ENCODE results near the gene PCDHA12.
"Not testable (repeated sequence)": the region's sequence is repeated elsewhere in the genome, so short reads cannot be mapped to it uniquely, and the experiment has no call there.

The PCDHA12 gene

DNA sequence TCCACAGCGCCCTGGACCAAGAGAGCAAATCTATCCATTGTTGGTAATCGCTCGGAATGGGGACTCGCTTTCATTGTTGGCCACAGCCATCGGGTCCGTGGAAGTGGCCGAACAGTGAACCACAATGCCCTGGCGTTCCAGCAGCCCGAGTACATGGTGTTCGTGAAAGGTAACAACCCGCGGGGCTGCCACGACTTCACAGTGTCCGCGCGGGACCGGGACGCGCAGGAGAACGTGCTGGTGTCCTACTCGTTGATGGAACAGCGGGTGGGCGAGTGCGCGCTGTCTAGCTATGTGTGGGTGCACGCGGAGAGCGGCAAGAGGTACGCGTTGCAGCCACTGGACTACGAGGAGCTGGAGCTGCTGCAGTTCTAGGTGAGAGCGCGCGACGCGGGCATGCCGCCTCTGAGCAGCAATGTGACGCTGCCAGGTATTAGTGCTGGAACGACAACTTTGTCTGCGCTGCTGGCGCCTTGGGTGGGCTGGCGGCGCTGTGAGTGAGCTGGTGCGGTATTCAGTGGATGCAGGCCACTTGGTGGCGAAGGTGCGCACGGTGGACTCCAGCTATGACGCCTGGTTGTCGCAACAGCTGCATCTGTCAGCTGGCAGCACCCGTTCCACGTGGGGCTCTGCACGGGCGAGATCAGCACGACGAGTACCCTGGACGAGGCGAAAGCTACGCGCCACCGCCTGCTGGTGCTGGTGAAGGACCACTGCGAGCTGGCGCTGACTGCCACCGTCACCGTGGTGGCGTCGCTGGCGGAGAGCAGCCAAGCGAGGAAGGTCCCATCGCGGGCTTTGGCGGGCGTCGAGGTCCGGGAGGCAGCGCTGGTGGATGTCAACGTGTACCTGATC, 12.4 kb upstream of the PCDHA12 start:
- DNase-seq (ENCODE audit: low read depth), result no peak

DNA sequence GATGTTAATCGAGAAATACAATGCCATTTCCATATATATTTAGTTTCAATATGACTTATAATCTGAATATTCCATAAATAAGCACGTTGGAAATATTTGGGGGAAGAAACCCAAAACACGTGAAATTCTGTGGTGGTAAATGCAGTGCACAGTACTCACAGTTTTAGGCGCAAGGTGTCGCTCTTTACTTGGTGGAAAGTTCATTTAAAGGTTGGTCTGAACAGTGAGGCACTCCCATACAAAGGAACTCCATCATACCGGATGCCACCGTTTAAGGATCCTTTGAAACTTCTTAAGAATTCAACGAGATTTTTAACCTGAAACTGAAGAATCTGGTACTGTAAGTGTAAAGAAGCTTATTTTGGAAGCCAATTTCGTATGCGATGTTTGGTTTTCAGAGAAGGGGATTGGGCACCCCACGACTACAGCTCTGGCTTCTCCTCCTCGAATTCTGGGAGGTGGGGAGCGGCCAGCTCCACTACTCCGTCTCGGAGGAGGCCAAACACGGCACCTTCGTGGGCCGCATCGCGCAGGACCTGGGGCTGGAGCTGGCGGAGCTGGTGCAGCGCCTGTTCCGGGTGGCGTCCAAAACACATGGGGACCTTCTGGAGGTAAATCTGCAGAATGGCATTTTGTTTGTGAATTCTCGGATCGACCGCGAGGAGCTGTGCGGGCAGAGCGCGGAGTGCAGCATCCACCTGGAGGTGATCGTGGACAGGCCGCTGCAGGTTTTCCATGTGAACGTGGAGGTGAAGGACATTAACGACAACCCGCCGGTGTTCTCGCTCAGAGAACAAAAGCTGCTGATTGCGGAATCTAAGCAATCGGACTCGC, 6.2 kb upstream of the PCDHA12 start, which contains the start of gene PCDHA11:
PCDHA11 (plus strand) TSS at position 237 of the 834 bp plus-strand sequence; CDS start at position 384, 147 bp downstream.
- no peak for DNase-seq (ENCODE audit: low read depth)

DNA sequence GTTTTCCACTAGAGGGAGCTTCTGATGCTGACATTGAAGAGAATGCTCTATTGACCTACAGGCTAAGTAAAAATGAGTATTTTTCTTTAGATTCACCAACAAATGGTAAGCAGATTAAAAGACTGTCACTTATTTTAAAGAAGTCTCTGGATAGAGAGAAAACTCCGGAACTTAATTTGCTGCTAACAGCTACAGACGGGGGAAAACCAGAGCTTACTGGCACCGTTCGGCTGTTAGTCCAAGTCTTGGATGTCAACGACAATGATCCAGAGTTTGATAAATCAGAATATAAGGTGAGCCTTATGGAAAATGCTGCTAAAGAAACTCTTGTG, 5.6 kb upstream of the PCDHA12 start:
- DNase-seq (ENCODE audit: low read depth), result no peak

DNA sequence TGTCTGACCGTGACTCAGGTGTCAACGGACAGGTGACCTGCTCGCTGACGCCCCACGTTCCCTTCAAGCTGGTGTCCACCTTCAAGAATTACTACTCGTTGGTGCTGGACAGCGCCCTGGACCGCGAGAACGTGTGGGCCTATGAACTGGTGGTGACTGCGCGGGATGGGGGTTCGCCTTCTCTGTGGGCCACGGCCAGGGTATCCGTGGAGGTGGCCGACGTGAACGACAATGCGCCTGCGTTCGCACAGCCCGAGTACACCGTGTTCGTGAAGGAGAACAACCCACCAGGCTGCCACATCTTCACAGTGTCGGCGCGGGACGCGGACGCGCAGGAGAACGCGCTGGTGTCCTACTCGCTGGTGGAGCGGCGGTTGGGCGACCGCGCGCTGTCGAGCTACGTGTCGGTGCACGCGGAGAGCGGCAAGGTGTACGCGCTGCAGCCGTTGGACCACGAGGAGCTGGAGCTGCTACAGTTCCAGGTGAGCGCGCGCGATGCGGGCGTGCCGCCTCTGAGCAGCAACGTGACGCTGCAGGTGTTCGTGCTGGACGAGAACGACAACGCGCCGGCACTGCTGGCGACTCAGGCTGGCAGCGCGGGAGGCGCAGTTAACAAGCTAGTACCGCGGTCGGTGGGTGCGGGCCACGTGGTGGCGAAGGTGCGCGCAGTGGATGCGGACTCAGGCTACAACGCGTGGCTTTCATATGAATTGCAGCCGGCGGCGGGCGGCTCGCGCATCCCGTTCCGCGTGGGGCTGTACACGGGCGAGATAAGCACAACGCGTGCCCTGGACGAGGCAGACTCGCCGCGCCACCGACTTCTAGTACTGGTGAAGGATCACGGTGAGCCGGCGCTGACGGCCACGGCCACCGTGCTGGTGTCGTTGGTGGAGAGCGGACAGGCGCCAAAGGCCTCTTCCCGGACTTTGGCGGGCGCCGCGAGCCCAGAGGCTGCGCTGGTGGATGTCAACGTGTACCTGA, 4.6 kb upstream of the PCDHA12 start:
- no peak for DNase-seq (ENCODE audit: low read depth)

DNA sequence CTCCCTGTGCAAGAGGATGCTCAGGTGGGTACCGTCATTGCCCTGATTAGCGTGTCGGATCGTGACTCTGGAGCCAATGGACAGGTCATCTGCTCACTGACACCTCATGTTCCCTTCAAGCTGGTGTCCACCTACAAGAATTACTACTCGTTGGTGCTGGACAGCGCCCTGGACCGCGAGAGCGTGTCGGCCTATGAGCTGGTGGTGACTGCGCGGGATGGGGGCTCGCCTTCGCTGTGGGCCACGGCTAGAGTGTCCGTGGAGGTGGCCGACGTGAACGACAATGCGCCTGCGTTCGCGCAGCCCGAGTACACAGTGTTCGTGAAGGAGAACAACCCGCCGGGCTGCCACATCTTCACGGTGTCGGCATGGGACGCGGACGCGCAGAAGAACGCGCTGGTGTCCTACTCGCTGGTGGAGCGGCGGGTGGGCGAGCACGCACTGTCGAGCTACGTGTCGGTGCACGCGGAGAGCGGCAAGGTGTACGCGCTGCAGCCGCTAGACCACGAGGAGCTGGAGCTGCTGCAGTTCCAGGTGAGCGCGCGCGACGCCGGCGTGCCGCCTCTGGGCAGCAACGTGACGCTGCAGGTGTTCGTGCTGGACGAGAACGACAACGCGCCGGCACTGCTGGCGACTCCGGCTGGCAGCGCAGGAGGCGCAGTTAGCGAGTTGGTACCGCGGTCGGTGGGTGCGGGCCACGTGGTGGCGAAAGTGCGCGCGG, 1.6 kb downstream of the PCDHA12 start:
- DNase-seq (ENCODE audit: low read depth), result not testable (repeated sequence)

DNA sequence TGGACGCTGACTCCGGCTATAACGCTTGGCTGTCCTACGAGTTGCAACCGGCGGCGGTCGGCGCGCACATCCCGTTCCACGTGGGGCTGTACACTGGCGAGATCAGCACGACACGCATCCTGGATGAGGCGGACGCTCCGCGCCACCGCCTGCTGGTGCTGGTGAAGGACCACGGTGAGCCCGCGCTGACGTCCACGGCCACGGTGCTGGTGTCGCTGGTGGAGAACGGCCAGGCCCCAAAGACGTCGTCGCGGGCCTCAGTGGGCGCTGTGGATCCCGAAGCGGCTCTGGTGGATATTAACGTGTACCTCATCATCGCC, 2.1 kb downstream of the PCDHA12 start:
- no peak for DNase-seq (ENCODE audit: low read depth)

DNA sequence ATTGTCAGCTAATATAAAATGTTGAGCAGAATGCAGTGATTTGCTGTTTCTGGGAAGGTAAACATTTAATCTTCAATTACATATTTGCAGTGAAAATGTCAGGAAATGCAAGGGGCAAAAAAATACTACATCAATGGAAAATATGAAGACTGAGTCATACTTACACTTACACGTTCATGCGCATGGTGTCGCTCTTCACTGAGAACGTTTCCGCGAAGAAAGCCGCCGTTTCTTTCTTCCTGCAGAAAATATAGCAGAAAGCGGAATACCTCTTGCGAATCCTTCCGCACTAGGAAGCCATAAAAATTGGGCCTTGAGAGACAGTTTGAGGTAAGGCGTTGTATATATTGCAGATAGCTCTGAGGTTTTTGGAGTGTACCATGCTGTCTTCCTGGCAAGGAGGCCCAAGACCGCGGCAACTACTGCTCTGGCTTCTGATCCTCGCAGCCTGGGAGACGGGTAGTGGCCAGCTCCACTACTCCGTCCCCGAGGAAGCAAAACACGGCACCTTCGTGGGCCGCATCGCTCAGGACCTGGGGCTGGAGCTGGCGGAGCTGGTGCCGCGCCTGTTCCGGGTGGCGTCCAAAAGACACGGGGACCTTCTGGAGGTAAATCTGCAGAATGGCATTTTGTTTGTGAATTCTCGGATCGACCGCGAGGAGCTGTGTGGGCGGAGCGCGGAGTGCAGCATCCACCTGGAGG, 6.9 kb downstream of the PCDHA12 start, which contains the start of gene PCDHA13:
PCDHA13 (plus strand) TSS at position 236 of the 702 bp plus-strand sequence; CDS start at position 381, 145 bp downstream.
- no peak for DNase-seq (ENCODE audit: low read depth)

DNA sequence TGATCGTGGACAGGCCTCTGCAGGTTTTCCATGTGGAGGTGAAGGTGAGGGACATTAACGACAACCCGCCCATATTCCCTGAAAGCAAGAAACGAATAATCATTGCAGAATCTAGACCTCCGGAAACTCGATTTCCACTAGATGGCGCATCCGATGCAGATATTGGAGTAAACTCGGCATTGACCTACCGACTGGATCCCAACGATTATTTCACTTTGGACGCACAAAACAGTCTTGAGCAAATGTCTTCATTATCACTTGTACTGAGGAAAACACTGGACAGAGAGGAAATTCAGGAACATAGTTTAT, 7.4 kb downstream of the PCDHA12 start:
- DNase-seq (ENCODE audit: low read depth), result no peak

DNA sequence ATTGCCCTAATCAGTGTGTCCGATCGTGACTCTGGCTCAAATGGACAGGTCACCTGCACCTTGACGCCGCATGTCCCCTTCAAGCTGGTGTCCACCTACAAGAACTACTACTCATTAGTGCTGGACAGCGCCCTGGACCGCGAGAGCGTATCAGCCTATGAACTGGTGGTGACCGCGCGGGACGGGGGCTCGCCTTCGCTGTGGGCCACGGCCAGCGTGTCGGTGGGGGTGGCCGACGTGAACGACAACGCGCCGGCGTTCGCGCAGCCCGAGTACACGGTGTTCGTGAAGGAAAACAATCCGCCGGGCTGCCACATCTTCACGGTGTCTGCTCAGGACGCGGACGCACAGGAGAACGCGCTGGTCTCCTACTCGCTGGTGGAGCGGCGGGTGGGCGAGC, 8.3 kb downstream of the PCDHA12 start:
- DNase-seq (ENCODE audit: low read depth), result no peak

DNA sequence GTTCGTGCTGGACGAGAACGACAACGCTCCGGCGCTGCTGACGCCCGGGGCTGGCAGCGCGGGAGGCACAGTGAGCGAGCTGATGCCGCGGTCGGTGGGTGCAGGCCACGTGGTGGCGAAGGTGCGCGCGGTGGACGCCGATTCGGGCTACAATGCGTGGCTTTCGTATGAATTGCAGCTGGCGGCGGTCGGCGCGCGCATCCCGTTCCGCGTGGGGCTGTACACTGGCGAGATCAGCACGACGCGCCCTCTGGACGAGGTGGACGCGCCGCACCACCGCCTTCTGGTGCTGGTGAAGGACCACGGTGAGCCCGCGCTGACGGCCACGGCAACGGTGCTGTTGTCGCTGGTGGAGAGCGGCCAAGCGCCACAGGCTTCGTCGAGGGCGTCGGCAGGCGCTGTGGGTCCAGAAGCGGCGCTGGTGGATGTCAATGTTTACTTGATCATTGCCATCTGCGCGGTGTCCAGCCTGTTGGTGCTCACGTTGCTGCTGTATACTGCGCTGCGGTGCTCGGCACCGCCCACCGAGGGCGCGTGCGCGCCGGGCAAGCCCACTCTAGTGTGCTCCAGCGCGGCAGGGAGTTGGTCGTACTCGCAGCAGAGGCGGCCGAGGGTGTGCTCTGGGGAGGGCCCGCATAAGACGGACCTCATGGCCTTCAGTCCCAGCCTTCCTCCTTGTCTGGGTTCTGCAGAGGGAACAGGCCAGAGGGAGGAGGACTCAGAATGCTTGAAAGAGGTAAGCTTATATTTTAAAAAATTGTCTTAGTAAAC, 9.0 kb downstream of the PCDHA12 start:
- no peak for DNase-seq (ENCODE audit: low read depth)

DNA sequence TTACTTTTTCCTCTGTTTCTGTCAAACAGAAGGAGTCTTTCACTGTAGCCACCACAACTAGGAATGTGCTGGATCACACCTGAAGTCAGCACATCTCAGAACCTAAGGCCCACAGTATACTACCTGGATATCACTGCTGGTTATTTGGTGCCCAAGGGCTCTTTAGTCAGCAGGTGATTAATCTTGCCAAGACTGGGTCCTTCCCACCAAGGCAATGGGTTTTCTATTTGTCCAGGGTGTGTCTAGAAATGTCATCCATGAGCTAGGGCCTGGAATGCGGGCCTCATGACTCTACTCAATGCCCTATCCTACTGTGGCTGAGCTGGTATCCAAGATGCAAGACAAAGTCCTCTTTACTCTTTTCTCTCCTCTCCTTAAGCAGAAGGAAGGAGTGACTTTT, 41.2 kb downstream of the PCDHA12 start:
- DNase-seq (ENCODE audit: low read depth), result no peak

DNA sequence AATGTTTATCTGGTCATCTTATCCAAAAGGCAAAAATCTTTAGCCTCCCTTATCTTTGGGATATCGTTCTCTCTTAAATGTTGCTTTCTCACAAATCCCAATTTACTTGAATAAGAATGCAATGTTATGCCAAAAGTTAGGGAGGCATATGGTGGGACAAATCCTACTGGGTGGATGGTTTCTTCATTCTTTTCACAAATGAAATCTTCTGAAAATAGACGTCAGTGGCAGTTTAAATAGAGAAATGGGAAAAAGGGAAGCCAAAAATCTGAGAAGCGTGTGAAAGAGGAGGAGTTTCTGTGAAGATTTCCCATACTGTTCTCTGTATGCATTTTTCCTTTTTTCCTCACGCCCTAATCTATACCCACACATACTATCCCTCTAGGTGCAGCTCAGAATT, 48.5 kb downstream of the PCDHA12 start:
- no peak for DNase-seq (ENCODE audit: low read depth)

DNA sequence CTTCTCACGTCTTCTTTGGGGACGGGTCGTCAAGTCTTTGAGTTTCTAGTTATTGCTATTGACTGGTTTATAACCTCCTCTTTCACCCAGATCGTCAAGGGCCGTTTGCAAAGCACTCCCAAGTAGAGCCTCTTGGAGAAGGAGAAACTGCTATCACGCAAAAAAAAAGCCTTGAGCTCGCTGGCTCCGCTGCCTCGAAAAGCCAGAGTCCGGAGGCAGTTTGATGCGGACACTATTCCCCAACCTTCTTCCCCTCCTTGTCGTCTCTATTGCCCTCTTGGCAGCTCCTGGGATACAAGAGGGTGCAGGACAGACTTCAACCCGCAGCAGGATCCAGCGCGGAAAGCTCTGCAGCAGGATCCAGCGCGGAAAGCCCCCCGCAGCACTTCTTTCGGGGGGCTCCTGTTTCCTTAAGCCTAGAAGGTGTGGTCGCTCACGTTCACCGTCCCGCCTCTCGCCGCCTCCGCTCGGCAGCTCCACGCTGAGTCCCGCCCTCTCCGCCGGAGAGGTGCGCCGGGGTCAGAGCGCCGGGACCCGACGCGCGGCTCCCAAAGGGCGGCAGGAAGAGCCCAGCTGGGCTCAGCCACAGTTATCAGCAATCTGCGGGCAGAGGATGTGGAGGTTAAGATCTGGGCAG, 50.8 kb downstream of the PCDHA12 start, which contains the start of gene PCDHAC1:
PCDHAC1 (plus strand) TSS at position 494 of the 637 bp plus-strand sequence. CDS start 594 bp downstream, outside the sequence.
- no peak for DNase-seq (ENCODE audit: low read depth)

DNA sequence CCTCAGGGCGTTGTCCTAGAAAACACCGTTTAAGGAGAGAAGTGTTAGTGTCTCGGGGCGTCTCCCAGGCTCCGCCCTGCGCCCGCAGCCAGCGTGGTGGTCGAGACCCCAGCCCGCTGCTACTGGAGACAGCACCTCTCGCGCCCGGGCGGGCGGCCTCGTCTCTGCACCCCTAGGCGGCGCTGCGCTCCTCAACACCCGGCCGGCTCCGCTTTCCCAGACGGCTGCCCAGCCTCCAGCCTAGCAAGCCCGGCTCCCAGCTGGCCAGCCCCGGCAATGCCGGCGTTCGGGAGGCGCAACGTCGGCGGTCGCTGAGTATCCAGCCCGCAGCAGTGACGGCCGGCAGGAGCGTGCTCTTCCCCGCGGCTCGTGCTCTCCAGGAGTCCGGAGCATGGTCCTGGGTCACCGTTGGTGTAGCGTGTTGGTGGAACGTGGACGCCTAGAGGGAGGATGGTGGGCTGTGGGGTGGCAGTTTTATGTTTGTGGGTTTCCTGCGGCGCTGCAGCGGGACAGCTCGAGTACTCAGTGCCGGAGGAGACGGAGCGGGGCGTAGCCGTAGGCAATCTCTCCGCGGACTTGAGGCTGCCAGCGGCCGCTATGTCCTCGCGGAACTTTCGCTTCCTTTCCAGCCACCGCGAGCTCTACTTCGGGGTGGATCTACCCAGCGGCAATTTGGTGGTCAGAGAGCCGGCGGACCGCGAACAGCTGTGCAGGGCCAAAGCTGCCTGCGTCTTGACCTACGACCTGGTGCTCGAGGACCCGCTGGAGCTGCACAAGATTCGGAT, 51.5 kb downstream of the PCDHA12 start:
- no peak for DNase-seq (ENCODE audit: low read depth)

DNA sequence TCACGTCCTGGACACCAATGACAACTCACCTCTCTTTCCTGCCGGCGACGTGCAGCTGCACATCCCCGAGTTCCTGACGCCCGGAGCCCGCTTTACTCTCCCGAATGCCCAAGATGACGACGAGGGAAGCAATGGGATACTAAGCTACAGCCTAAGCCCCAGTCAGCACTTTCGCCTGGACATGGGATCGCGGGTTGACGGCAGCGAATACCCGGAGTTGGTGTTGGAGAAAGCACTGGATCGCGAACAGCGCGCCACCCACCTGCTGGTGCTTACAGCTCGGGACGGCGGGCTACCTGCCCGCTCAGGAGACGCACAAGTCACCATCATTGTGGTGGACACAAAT, 52.1 kb downstream of the PCDHA12 start:
- DNase-seq (ENCODE audit: low read depth), result no peak

Data from T-helper 22 cell (primary cell).